KMS-11 (cell line): Measurements from ENCODE around the gene COX8A.

ENCODE experiments used
- H2AFZ ChIP-seq: fragments of 200-600 bp; sonication (generic); 2 replicates; pipeline ENCODE4 v1.6.1; 2016; ENCODE audit warnings: antibody characterized with exemption, mixed run types, low read depth
- H3K27ac ChIP-seq: fragments of 200-600 bp; sonication (generic); 2 replicates; pipeline ENCODE4 v1.6.1; 2016; ENCODE audit warnings: mild to moderate bottlenecking, mixed run types
- H3K27me3 ChIP-seq: fragments of 200-600 bp; sonication (generic); 2 replicates; pipeline ENCODE4 v1.6.1; 2017; ENCODE audit warnings: mild to moderate bottlenecking, low read depth, mixed run types, moderate library complexity; ENCODE audit not compliant: insufficient read depth
- H3K36me3 ChIP-seq: fragments of 200-600 bp; sonication (generic); 2 replicates; pipeline ENCODE4 v1.6.1; 2017; ENCODE audit warnings: mild to moderate bottlenecking, mixed run types; ENCODE audit not compliant: insufficient read depth
- H3K4me1 ChIP-seq: fragments of 200-600 bp; sonication (generic); 2 replicates; pipeline ENCODE4 v1.6.1; 2016; ENCODE audit warnings: mild to moderate bottlenecking, low read depth, mixed run types; ENCODE audit not compliant: poor library complexity, severe bottlenecking
- H3K4me2 ChIP-seq: fragments of 200-600 bp; sonication (generic); 2 replicates; pipeline ENCODE4 v1.7.0; 2016; ENCODE audit warnings: mild to moderate bottlenecking, mixed run types
- H3K4me3 ChIP-seq: fragments of 200-600 bp; sonication (generic); IDR thresholded peaks from 2 replicates; pipeline ENCODE4 v1.6.1; 2017; ENCODE audit warnings: low read depth, low read length, mixed read lengths; ENCODE audit not compliant: insufficient read depth
- H3K79me2 ChIP-seq: fragments of 200-600 bp; sonication (generic); 2 replicates; pipeline ENCODE4 v1.6.1; 2016; ENCODE audit warnings: low read depth, mixed run types; ENCODE audit not compliant: insufficient read depth
- H3K9ac ChIP-seq: fragments of 200-600 bp; sonication (generic); 2 replicates; pipeline ENCODE4 v1.6.1; 2016; ENCODE audit warnings: mild to moderate bottlenecking, mixed run types
- H4K20me1 ChIP-seq: fragments of 200-600 bp; sonication (generic); 2 replicates; pipeline ENCODE4 v1.6.1; 2016; ENCODE audit warnings: mild to moderate bottlenecking, mixed run types; ENCODE audit not compliant: insufficient read depth
- CTCF ChIP-seq: fragments of 200-600 bp; sonication (generic); conservative IDR thresholded peaks from 2 replicates; pipeline ENCODE4 v1.6.1; 2017; ENCODE audit warnings: low read depth, mild to moderate bottlenecking, antibody characterized with exemption, low read length, moderate library complexity, mixed read lengths

The COX8A gene

GRCh38 chr11:64003807-64004589 lies 29.6 kb downstream of the COX8A start:
- Histone ChIP-seq H3K9ac (no peak overlapping the region), H2AFZ (no peak overlapping the region), H4K20me1 (no peaks in the 10 kb centered on the region), H3K4me3 (no peak overlapping the region), H3K27me3 (no peaks in the 10 kb centered on the region), H3K4me1 (no peaks in the 10 kb centered on the region), H3K27ac (no peak overlapping the region), H3K36me3 (no peaks in the 10 kb centered on the region), H3K4me2 (no peak overlapping the region), H3K79me2 (no peaks in the 10 kb centered on the region)
- no peak for TF ChIP-seq CTCF

- Histone ChIP-seq H3K4me1 (no peaks in the 10 kb centered on the region), H3K36me3 (no peaks in the 10 kb centered on the region), H3K79me2 (no peaks in the 10 kb centered on the region), H3K4me3 (no peak overlapping the region), H4K20me1 (no peaks in the 10 kb centered on the region), H2AFZ (no peak overlapping the region), H3K27me3 (no peaks in the 10 kb centered on the region), H3K9ac (no peak overlapping the region), H3K27ac (no peak overlapping the region), H3K4me2 (no peak overlapping the region)
- TF ChIP-seq CTCF, result no peak
Measured at GRCh38 chr11:64004590-64004984, 30.2 kb downstream of the COX8A start.

GRCh38 chr11:64005691-64006090 lies 31.3 kb downstream of the COX8A start:
- TF ChIP-seq CTCF, result no peak
- H2AFZ ChIP-seq, result no peak overlapping the region
- no peaks in the 10 kb centered on the region for H3K79me2 ChIP-seq
- no peak overlapping the region for H3K4me3 ChIP-seq
- no peak overlapping the region for H3K27ac ChIP-seq
- no peaks in the 10 kb centered on the region for H3K27me3 ChIP-seq
- H4K20me1 ChIP-seq, result no peaks in the 10 kb centered on the region
- H3K9ac ChIP-seq, result no peak overlapping the region
- H3K36me3 ChIP-seq, result no peaks in the 10 kb centered on the region
- H3K4me2 ChIP-seq, result no peak overlapping the region
- no peaks in the 10 kb centered on the region for H3K4me1 ChIP-seq

GRCh38 chr11:64006398-64006797 lies 32.0 kb downstream of the COX8A start:
- Histone ChIP-seq H3K79me2 (no peaks in the 10 kb centered on the region), H3K27me3 (no peaks in the 10 kb centered on the region), H3K4me3 (no peak overlapping the region), H2AFZ (no peak overlapping the region), H3K27ac (no peak overlapping the region), H4K20me1 (no peaks in the 10 kb centered on the region), H3K4me1 (no peaks in the 10 kb centered on the region), H3K4me2 (no peak overlapping the region), H3K36me3 (no peaks in the 10 kb centered on the region), H3K9ac (no peak overlapping the region)
- no peak for TF ChIP-seq CTCF
